GM12878 (cell line): ENCODE measurements around the gene NTPCR. TPM values are rescaled to one million over a fixed set of nuclear protein-coding genes. Genes with fewer than 3 reads are reported as not detected.

ENCODE experiments used
- ATAC-seq: fragments of 200-7000 bp; cut with Tn5 transposase; 3 replicates; pipeline ENCODE4 v1.9.1; 2020; ENCODE audit warnings: mild to moderate bottlenecking, moderate library complexity
- BruUV-seq: library from RNA; stranded (reverse); fragments of 400-500 nt; replicated peaks from 2 replicates; lab custom pipeline; 2021; lab: Mats Ljungman, UMichigan
- CTCF ChIA-PET: fragments of 300-600 bp; sonication (Branson Sonifier 250); formaldehyde crosslinking; extraction: SDS; loops from one replicate; lab custom pipeline; 2021; ENCODE audit warnings: inconsistent platforms; lab: Yijun Ruan, JAX
- POLR2A ChIA-PET: fragments of 350-600 bp; formaldehyde crosslinking; extraction: SDS; loops from one replicate; lab custom pipeline; 2021; ENCODE audit warnings: inconsistent platforms; lab: Charles Lee
- RAD21 ChIA-PET: fragments of 300-600 bp; sonication (Branson Sonifier 250); formaldehyde crosslinking; loops from one replicate; lab custom pipeline; 2023; ENCODE audit warnings: antibody characterized with exemption; ENCODE audit not compliant: unreplicated experiment; lab: Charles Lee
- SMC1A ChIA-PET: fragments of 300-600 bp; sonication (Branson Sonifier 250); formaldehyde crosslinking; loops from one replicate; lab custom pipeline; 2023; ENCODE audit not compliant: unreplicated experiment, uncharacterized antibody; lab: Charles Lee
- DNase-seq: peaks from one replicate; pipeline ENCODE4 v3.0.0-alpha.2; 2011; ENCODE audit warnings: low read depth, low spot score
- FAIRE-seq: peaks from 3 replicates; lab custom pipeline; 2011; peaks lifted over from hg19 to GRCh38; lab: Jason Lieb, UNC
- H2AFZ ChIP-seq: 2 replicates; pipeline ENCODE4 v1.6.0; 2011; ENCODE audit warnings: low read depth, low read length, control low read depth; ENCODE audit not compliant: control insufficient read depth
- H3K27ac ChIP-seq: 2 replicates; pipeline ENCODE4 v1.5.1; 2011; ENCODE audit warnings: control low read depth; ENCODE audit not compliant: control insufficient read depth, insufficient read depth
- H3K27me3 ChIP-seq, 2 experiments: replicated peaks in 1 of 2; 2 replicates each; pipeline versions ENCODE4 v1.6.0 to v1.6.1; 2011; ENCODE audit warnings: low read length in 1 of 2; ENCODE audit not compliant: control insufficient read depth in 2 of 2, insufficient read depth in 2 of 2
- H3K36me3 ChIP-seq, 2 experiments: 2 replicates each; pipeline ENCODE4 v1.5.1; 2011; ENCODE audit warnings: low read length in 1 of 2; ENCODE audit not compliant: control insufficient read depth in 2 of 2, insufficient read depth in 2 of 2
- H3K4me1 ChIP-seq: 2 replicates; pipeline ENCODE4 v1.6.1; 2011; ENCODE audit warnings: mild to moderate bottlenecking, low read length, moderate library complexity, mixed read lengths; ENCODE audit not compliant: control insufficient read depth, insufficient read depth
- H3K4me2 ChIP-seq: 2 replicates; pipeline ENCODE4 v1.6.0; 2011; ENCODE audit warnings: control low read depth; ENCODE audit not compliant: control insufficient read depth, insufficient read depth
- H3K4me3 ChIP-seq: fragments of 200-600 bp; sonication (generic); 2 replicates; pipeline ENCODE4 v1.5.1; 2016
- H3K79me2 ChIP-seq: 2 replicates; pipeline ENCODE4 v1.6.0; 2011; ENCODE audit warnings: low read length; ENCODE audit not compliant: control insufficient read depth, insufficient read depth
- H3K9ac ChIP-seq: 2 replicates; pipeline ENCODE4 v1.8.0; 2011; ENCODE audit warnings: low read length, control low read depth, mixed read lengths; ENCODE audit not compliant: control insufficient read depth, insufficient read depth
- H3K9me3 ChIP-seq: replicated peaks from 3 replicates; pipeline ENCODE4 v1.5.1; 2011; ENCODE audit warnings: mild to moderate bottlenecking, low read length; ENCODE audit not compliant: control insufficient read depth, insufficient read depth
- H4K20me1 ChIP-seq: 2 replicates; pipeline ENCODE4 v1.6.0; 2011; ENCODE audit not compliant: control insufficient read depth, insufficient read depth
- ETV6 ChIP-seq, 2 experiments: fragments of 450-650 bp in 1 of 2; IDR thresholded peaks in 1 of 2; conservative IDR thresholded peaks in 1 of 2; 2 replicates each; pipeline ENCODE4 v1.6.1; 2014; ENCODE audit warnings: antibody characterized with exemption in 1 of 2, borderline replicate concordance in 1 of 2, low read depth in 1 of 2, mild to moderate bottlenecking in 1 of 2, moderate library complexity in 1 of 2
- HCFC1 ChIP-seq: fragments of 150-350 bp; IDR thresholded peaks from 2 replicates; pipeline ENCODE4 v1.6.1; 2014; ENCODE audit warnings: low read length
- HDGF ChIP-seq: fragments of 450-650 bp; IDR thresholded peaks from 2 replicates; pipeline ENCODE4 v1.6.1; 2016; ENCODE audit warnings: antibody characterized with exemption
- NBN ChIP-seq: fragments of 450-650 bp; IDR thresholded peaks from 2 replicates; pipeline ENCODE4 v1.6.1; 2016
- RFX5 ChIP-seq: IDR thresholded peaks from 2 replicates; pipeline ENCODE4 v1.6.1; 2011; ENCODE audit warnings: low read depth, low read length, improper control_type of control experiment
- WGBS: methylation state at CpG from one replicate; pipeline ENCODE4 v1.1.6; 2016; ENCODE audit warnings: low lambda C conversion rate; ENCODE audit not compliant: insufficient replicate concordance, insufficient coverage; ENCODE audit errors: missing lambda C conversion rate; 5-methylcytosine and 5-hydroxymethylcytosine counted together
- in situ Hi-C: fragments of 300-500 bp; cut with MboI; formaldehyde crosslinking; loops from 9 replicates; pipeline ENCODE4 v1.14.3; 2018; ENCODE audit warnings: mixed read lengths
- intact Hi-C: fragments of 100-400 bp; cut with micrococcal nuclease; formaldehyde crosslinking; loops from one replicate; pipeline ENCODE4 v1.14.2; 2022; ENCODE audit not compliant: unreplicated experiment
- polyA plus RNA-seq, 11 experiments: library from polyadenylated mRNA; depleted of rRNA in 4 of 11; unstranded in 6 of 11; stranded (reverse) in 5 of 11; fragments of >200 nt; fragmentation: Nextera tagmentation in 4 of 11; fragmentation: Illumina TruSeq in 1 of 11; extraction: Ambion mirVana in 4 of 11; extraction: Trizol in 1 of 11; gene quantifications; 1 replicate in 1 of 11; 2 replicates in 10 of 11; pipeline versions ENCODE4 v1.2.1 to v1.2.3, GENCODE V29; 2011 to 2016; ENCODE audit warnings: inconsistent platforms in 2 of 11, missing spikeins in 2 of 11, low read depth in 1 of 11
- total RNA-seq, 4 experiments: library from RNA; depleted of rRNA in 3 of 4; stranded (reverse); fragments of >200 nt in 3 of 4; fragmentation: Illumina TruSeq in 1 of 4; extraction: Trizol in 1 of 4; gene quantifications; 2 replicates each; pipeline versions ENCODE4 v1.2.1 to v1.2.3, GENCODE V29; 2013 to 2021
- TF ChIP-seq, protein P1 (sequence below): fragments of 450-650 bp; IDR thresholded peaks from 2 replicates; pipeline ENCODE4 v1.6.1; 2018; ENCODE audit warnings: mild to moderate bottlenecking, low read depth, moderate library complexity; ENCODE audit not compliant: partially characterized antibody
- TF ChIP-seq, protein P2 (sequence below): fragments of 450-650 bp; IDR thresholded peaks from 2 replicates; pipeline ENCODE4 v1.6.1; 2017; ENCODE audit warnings: antibody characterized with exemption, mild to moderate bottlenecking, moderate library complexity
- TF ChIP-seq, protein P3 (sequence below): fragments of 450-650 bp; IDR thresholded peaks from 2 replicates; pipeline ENCODE4 v1.6.1; 2017; ENCODE audit warnings: mild to moderate bottlenecking, low read depth, inconsistent platforms; ENCODE audit not compliant: poor library complexity, severe bottlenecking

NTPCR gene
- total and polyA plus RNA-seq, 10 of the 15 experiments (the other 5 are each of a cell fraction or from before 2014, with no cell fraction given) = 25.4 to 109 (median 56.6) TPM

DNA sequence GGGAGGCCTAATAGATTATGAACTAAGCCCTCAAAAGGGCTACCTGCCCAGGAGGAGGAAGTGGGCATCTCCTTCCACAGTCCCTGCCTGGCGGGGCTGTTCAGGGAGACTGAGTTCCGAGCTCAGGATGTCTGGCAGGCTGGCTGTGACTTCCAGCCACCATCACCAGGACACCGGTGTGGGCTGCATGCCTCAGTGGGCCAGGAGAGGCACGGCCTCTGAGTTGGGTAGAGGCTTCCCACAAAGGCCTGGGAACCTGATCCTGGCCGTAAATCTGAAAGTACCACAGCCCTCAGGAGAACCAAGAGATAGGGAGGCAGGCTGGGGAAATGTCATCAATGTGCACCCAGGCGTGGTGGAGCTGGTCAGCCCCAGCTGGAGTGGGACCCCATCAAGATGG, 29.1 kb downstream of the NTPCR start:
- Histone ChIP-seq H3K9ac (no peak overlapping the region), H2AFZ (no peak overlapping the region), H3K9me3 (no peaks in the 10 kb centered on the region), H3K27me3 (no peaks in the 10 kb centered on the region), H3K4me1 (peaks cover 4% of the 10 kb centered on the region), H3K27ac (no peak overlapping the region), H3K36me3 (peaks cover 0 to 4% of the 10 kb centered on the region in 2 experiments; a peak in 3 of 4 replicates), H4K20me1 (no peaks in the 10 kb centered on the region), H3K4me3 (no peak overlapping the region)
- ATAC-seq = no peak
- CTCF ChIA-PET = no interaction called here
- FAIRE-seq = no peak
- SMC1A ChIA-PET = interaction anchor here (0.7 to 1.4 kb wide), 2 partner anchors 25 to 31 kb away, joined by 3 read pairs; no protein-coding TSS in a partner anchor
- TF ChIP-seq NBN = no peak
- TF ChIP-seq, protein P1, sequence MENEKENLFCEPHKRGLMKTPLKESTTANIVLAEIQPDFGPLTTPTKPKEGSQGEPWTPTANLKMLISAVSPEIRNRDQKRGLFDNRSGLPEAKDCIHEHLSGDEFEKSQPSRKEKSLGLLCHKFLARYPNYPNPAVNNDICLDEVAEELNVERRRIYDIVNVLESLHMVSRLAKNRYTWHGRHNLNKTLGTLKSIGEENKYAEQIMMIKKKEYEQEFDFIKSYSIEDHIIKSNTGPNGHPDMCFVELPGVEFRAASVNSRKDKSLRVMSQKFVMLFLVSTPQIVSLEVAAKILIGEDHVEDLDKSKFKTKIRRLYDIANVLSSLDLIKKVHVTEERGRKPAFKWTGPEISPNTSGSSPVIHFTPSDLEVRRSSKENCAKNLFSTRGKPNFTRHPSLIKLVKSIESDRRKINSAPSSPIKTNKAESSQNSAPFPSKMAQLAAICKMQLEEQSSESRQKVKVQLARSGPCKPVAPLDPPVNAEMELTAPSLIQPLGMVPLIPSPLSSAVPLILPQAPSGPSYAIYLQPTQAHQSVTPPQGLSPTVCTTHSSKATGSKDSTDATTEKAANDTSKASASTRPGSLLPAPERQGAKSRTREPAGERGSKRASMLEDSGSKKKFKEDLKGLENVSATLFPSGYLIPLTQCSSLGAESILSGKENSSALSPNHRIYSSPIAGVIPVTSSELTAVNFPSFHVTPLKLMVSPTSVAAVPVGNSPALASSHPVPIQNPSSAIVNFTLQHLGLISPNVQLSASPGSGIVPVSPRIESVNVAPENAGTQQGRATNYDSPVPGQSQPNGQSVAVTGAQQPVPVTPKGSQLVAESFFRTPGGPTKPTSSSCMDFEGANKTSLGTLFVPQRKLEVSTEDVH = no peak
- TF ChIP-seq, all 136 proteins: peak for 0
- ChIA-PET RAD21 (no interaction called here), POLR2A (no interaction called here)
- intact Hi-C loops = no loop called here
- in situ Hi-C loops = no loop called here
- no peaks in the 10 kb centered on the region for H3K79me2 ChIP-seq
- no TSS peak for BruUV-seq
- no peak for DNase-seq
- 98% methylated on average over 6 of the region's 6 CpGs for WGBS
- no peak overlapping the region for H3K4me2 ChIP-seq

DNA sequence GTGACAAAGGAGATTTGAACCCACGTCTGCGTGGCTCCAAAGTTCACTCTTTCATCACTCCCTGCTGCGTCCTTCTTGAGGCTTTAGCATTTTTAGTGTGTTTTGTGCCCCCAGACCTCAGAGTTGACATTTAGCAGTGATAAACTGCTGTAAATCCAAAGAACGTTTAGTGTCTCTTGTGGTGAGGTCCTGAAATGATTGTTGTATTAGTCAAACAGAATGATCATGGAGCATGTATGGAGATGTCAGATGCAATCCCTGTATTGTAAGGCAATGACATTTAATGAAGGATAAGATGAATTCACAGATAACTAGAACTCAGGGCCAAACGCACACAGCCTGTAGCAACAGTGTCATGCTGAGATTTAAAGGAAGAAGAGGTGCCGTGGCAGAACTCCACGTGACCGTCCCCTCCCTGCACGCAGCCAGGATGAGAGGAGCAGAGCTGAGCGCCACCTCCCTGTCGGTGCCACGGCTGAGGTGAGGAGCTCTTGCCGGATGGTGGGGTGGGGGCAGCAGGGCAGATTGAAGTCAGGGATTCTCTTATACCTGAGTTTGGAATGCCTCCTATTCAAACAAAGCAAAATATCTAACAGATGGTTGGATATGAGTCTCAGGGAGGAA, 30.1 kb downstream of the NTPCR start:
- ChIA-PET CTCF (no interaction called here), POLR2A (no interaction called here), SMC1A (interaction anchor here (0.7 kb wide), 1 partner anchor 32 kb away, joined by 3 read pairs; no protein-coding TSS in a partner anchor), RAD21 (no interaction called here)
- WGBS = 87% methylated on average over 13 of the region's 13 CpGs
- no peak overlapping the region for H3K4me2 ChIP-seq
- H3K27me3 ChIP-seq = no peaks in the 10 kb centered on the region
- no peak overlapping the region for H3K27ac ChIP-seq
- in situ Hi-C loops = no loop called here
- FAIRE-seq (no peak), ATAC-seq (no peak), DNase-seq (no peak)
- H2AFZ ChIP-seq = no peak overlapping the region
- no peak overlapping the region for H3K4me3 ChIP-seq
- H3K4me1 ChIP-seq = peaks cover 4% of the 10 kb centered on the region
- peaks cover 0 to 4% of the 10 kb centered on the region in 2 experiments; a peak in 3 of 4 replicates for H3K36me3 ChIP-seq
- no peak overlapping the region for H3K9ac ChIP-seq
- no peaks in the 10 kb centered on the region for H3K9me3 ChIP-seq
- BruUV-seq = no TSS peak
- H3K79me2 ChIP-seq = no peaks in the 10 kb centered on the region
- intact Hi-C loops = no loop called here
- no peaks in the 10 kb centered on the region for H4K20me1 ChIP-seq
- TF ChIP-seq, protein P2, sequence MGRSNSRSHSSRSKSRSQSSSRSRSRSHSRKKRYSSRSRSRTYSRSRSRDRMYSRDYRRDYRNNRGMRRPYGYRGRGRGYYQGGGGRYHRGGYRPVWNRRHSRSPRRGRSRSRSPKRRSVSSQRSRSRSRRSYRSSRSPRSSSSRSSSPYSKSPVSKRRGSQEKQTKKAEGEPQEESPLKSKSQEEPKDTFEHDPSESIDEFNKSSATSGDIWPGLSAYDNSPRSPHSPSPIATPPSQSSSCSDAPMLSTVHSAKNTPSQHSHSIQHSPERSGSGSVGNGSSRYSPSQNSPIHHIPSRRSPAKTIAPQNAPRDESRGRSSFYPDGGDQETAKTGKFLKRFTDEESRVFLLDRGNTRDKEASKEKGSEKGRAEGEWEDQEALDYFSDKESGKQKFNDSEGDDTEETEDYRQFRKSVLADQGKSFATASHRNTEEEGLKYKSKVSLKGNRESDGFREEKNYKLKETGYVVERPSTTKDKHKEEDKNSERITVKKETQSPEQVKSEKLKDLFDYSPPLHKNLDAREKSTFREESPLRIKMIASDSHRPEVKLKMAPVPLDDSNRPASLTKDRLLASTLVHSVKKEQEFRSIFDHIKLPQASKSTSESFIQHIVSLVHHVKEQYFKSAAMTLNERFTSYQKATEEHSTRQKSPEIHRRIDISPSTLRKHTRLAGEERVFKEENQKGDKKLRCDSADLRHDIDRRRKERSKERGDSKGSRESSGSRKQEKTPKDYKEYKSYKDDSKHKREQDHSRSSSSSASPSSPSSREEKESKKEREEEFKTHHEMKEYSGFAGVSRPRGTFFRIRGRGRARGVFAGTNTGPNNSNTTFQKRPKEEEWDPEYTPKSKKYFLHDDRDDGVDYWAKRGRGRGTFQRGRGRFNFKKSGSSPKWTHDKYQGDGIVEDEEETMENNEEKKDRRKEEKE = no peak
- TF ChIP-seq, protein P3, sequence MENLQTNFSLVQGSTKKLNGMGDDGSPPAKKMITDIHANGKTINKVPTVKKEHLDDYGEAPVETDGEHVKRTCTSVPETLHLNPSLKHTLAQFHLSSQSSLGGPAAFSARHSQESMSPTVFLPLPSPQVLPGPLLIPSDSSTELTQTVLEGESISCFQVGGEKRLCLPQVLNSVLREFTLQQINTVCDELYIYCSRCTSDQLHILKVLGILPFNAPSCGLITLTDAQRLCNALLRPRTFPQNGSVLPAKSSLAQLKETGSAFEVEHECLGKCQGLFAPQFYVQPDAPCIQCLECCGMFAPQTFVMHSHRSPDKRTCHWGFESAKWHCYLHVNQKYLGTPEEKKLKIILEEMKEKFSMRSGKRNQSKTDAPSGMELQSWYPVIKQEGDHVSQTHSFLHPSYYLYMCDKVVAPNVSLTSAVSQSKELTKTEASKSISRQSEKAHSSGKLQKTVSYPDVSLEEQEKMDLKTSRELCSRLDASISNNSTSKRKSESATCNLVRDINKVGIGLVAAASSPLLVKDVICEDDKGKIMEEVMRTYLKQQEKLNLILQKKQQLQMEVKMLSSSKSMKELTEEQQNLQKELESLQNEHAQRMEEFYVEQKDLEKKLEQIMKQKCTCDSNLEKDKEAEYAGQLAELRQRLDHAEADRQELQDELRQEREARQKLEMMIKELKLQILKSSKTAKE = no peak
- TF ChIP-seq HDGF (no peak), HCFC1 (no peak), RFX5 (no peak), ETV6 (conservative IDR thresholded peaks at IDR 0.05 in 1 of 2, IDR thresholded peaks at IDR 0.05 in 1 of 2; ENCODE audit: borderline replicate concordance in 1 of 2, low read depth in 1 of 2) (no peak)
